ENCODE results near the gene ODAD4.

ODAD4 gene

GRCh38 chr17:41957869-41958439 lies 27.5 kb downstream of the ODAD4 start:
- DNase-seq (ENCODE audit: low read depth), result no peak
- TF ChIP-seq CTCF (IDR thresholded peaks at IDR 0.05; ENCODE audit: insufficient read depth, low read depth, low read length, missing control alignments), result no peak
- H3K4me3 ChIP-seq (ENCODE audit: low read depth, low read length), result no peak overlapping the region

DNA sequence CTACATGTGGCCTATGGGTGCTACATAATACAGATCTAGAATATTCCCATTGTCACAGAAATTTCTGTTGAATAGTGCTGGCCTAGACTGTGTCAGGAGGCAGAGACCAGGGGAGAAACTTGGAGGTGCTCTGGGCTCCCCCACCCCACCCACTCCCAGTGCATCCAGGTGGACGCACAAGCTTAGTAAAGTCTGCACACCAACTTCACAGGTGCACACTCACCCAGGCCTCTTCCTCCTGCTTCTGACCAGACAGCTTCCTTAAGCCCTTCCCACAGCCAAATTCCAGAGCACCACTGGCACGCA lies 28.6 kb downstream of the ODAD4 start:
- no peak for TF ChIP-seq CTCF (IDR thresholded peaks at IDR 0.05; ENCODE audit: insufficient read depth, low read depth, low read length, missing control alignments)
- H3K4me3 ChIP-seq (ENCODE audit: low read depth, low read length), result no peak overlapping the region
- no peak for DNase-seq (ENCODE audit: low read depth)

DNA sequence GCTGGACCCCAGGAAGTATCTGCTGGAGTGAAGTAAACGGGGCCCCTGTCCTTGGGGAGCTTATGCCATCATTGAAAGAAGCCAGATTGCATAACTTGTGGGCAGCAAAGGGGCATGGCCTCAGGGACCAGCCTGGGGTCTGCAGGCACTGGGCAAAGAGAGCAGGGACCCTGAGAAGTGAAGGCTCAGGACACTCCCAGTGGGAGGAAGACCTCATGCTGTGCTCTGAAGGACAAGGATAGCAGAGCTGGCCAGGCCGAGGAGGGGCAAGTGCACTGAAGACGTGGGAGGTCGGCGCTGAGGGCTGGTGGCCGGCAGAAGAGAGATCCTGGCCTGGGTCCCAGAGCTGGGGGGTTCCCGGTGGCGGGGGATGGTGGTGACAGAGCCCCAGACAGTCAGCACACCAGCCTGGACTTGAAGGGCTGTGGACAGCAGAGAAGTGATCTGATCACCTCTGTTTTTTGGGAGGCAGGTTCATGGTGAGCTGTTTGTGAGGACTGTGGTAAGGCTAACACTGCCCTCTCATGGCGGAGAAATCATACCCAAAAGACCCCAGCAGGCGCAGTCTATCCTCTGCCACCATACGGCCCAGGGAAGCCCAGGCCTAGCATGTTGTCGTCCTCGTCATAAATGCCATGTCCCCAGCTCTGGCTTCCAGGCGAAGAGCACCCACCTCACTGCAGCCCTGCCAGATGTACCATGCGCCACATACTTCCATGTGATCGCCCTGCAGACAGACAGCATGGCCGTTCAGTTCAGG lies 29.1 kb downstream of the ODAD4 start:
- peak; percentile 63 for DNase-seq (ENCODE audit: low read depth)
- TF ChIP-seq CTCF (IDR thresholded peaks at IDR 0.05; ENCODE audit: insufficient read depth, low read depth, low read length, missing control alignments), result peak; percentile 31
- no peak overlapping the region for H3K4me3 ChIP-seq (ENCODE audit: low read depth, low read length)

GRCh38 chr17:41962111-41962510 lies 31.7 kb downstream of the ODAD4 start:
- no peak for TF ChIP-seq CTCF (IDR thresholded peaks at IDR 0.05; ENCODE audit: insufficient read depth, low read depth, low read length, missing control alignments)
- no peak for DNase-seq (ENCODE audit: low read depth)
- H3K4me3 ChIP-seq (ENCODE audit: low read depth, low read length), result no peak overlapping the region

DNA sequence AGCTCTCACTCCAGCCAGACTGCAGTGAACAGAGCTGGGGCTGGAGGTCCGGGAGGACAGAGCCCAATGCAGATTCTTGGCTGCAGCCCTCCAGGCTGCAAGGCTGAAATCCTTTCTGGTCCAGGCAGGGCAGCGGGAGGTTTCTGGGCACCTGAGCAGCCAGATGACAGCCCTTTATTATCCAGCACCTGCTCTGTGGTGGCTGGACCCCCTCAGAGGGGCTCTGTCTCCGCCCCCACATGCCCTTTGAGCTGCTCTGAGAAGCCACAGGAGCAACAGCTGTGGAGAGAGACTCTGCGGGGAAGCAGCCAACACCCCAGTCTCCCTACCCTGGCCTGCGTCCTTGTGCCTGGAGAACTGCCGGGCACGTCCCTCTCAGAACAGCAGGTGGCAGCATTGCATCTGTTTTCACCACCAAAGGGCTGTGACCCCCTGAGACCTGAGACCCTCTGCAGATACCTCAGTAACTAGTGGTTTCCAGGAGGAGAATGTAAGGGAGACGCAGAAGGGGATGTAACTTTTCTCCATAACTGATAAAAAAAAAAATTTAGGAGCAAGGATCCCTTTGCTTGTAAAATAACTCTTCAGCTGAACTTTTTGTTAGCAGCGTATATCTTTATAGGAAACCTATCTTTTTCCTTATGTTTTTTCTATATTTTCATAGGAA lies 32.5 kb downstream of the ODAD4 start:
- TF ChIP-seq CTCF (IDR thresholded peaks at IDR 0.05; ENCODE audit: insufficient read depth, low read depth, low read length, missing control alignments), result peak; percentile 88
- H3K4me3 ChIP-seq (ENCODE audit: low read depth, low read length), result no peak overlapping the region
- DNase-seq (ENCODE audit: low read depth), result peak; percentile 76

- DNase-seq (ENCODE audit: low read depth), result peak; percentile 78
- no peak for TF ChIP-seq CTCF (IDR thresholded peaks at IDR 0.05; ENCODE audit: insufficient read depth, low read depth, low read length, missing control alignments)
- H3K4me3 ChIP-seq (ENCODE audit: low read depth, low read length), result peak overlapping the region; percentile 85
Measured at GRCh38 chr17:41965694-41966462, 35.5 kb downstream of the ODAD4 start.

All from GM12865 (cell line).